ENCODE measurements around the gene NOXO1.

- TF ChIP-seq CTCF (IDR thresholded peaks at IDR 0.05), result no peak
- TF ChIP-seq POLR2A (IDR thresholded peaks at IDR 0.05), result no peak
Observed at GRCh38 chr16:1945559-1946391, 35.5 kb downstream of the NOXO1 start.

All from heart left ventricle (tissue), 13 donors.